Sigmoid colon (tissue), 7 donors: Measurements from ENCODE around the gene MMP2. TPM values are rescaled to one million over a fixed set of nuclear protein-coding genes. Genes with fewer than 3 reads are reported as not detected.

Source experiments
- DNase-seq: peaks from one replicate; pipeline ENCODE4 v3.0.0-alpha.2; 2019
- H3K27ac ChIP-seq, 4 donors: fragments of 200-600 bp; sonication (generic); one replicate each; pipeline ENCODE4 v1.5.1; 2016 to 2019; ENCODE audit warnings: mild to moderate bottlenecking in 1 of 4
- H3K27me3 ChIP-seq, 3 donors: fragments of 200-600 bp; sonication (generic); one replicate each; pipeline ENCODE4 v1.5.1; 2019; ENCODE audit warnings: mild to moderate bottlenecking in 1 of 3
- H3K36me3 ChIP-seq, 4 donors: fragments of 200-600 bp; sonication (generic); one replicate each; pipeline ENCODE4 v1.5.1; 2016 to 2019
- H3K4me1 ChIP-seq, 4 donors: fragments of 200-600 bp; sonication (generic); one replicate each; pipeline ENCODE4 v1.5.1; 2017 to 2019
- H3K4me3 ChIP-seq, 4 donors: fragments of 200-600 bp; sonication (generic); one replicate each; pipeline ENCODE4 v1.5.1; 2017 to 2019; ENCODE audit warnings: mild to moderate bottlenecking in 2 of 4, moderate library complexity in 1 of 4
- H3K9me3 ChIP-seq, 4 donors: fragments of 200-600 bp in 3 of 4; sonication (generic) in 3 of 4; one replicate each; pipeline versions ENCODE4 v1.5.1 to v1.6.1; 2013 to 2019
- EP300 ChIP-seq, 4 donors: sonication (generic); formaldehyde crosslinking; IDR thresholded peaks; one replicate each; pipeline ENCODE4 v1.6.1; 2017; ENCODE audit warnings: antibody characterized with exemption in 4 of 4
- POLR2A ChIP-seq, 2 donors: fragments of 450-650 bp; IDR thresholded peaks; one replicate each; pipeline ENCODE4 v1.6.1; 2016; ENCODE audit warnings: antibody characterized with exemption in 2 of 2, mild to moderate bottlenecking in 2 of 2, moderate library complexity in 2 of 2
- POLR2AphosphoS5 ChIP-seq, 4 donors: sonication (generic); formaldehyde crosslinking; IDR thresholded peaks; one replicate each; pipeline ENCODE4 v1.6.1; 2017; ENCODE audit warnings: antibody characterized with exemption in 4 of 4
- WGBS, 2 donors: extraction: QIAGEN DNeasy Blood & Tissue Kit; methylation state at CpG; one replicate each; pipeline ENCODE4 v1.1.7; 2013; 5-methylcytosine and 5-hydroxymethylcytosine counted together
- intact Hi-C: fragments of 100-400 bp; cut with DNase I; formaldehyde crosslinking; loops from one replicate; pipeline ENCODE4 v1.15.1; 2023
- polyA plus RNA-seq, 3 donors: library from polyadenylated mRNA; stranded (reverse); fragments of 200-250 nt; gene quantifications; one replicate each; pipeline ENCODE4 v1.2.3, GENCODE V29; 2013
- total RNA-seq, 4 donors: library from RNA; depleted of rRNA; stranded (reverse); fragments of >200 nt; gene quantifications; one replicate each; pipeline ENCODE4 v1.1.0, GENCODE V29; 2016
- TF ChIP-seq, protein P1 (sequence below), 4 experiments: fragments of 450-650 bp in 3 of 4; fragments of 200-600 bp in 1 of 4; IDR thresholded peaks; one replicate each; pipeline ENCODE4 v1.5.1; 2016 to 2019; ENCODE audit warnings: antibody characterized with exemption in 4 of 4, mild to moderate bottlenecking in 3 of 4, moderate library complexity in 2 of 4
- donor health status: healthy with polysubstance abuse.
- donor health status: Bipolar disorder and iron deficiency.
- donor health status: healthy.

Gene MMP2
- total and polyA plus RNA-seq, 7 donors, result 7.2 to 280 (median 142) TPM

DNA sequence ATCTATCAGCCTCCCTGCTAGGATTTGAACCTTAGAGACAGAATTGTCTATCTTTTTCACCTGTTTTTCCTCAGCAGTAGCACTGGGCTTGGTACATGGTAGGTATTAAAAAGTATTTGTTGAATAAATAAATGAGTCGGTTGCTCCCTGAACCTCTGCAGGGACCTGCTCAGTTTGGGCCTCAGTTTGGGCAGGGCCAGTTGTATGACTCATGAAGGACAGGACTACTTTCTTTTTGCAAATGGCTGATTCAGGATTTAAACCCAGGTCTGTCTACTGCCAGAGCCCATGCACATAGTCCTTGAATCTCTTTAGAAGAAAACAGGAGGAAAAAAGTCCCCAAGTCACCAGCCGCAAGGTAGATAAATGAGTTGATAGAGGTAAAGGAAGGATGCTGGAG lies 3.1 kb downstream of the MMP2 start:
- TF ChIP-seq, protein P1, sequence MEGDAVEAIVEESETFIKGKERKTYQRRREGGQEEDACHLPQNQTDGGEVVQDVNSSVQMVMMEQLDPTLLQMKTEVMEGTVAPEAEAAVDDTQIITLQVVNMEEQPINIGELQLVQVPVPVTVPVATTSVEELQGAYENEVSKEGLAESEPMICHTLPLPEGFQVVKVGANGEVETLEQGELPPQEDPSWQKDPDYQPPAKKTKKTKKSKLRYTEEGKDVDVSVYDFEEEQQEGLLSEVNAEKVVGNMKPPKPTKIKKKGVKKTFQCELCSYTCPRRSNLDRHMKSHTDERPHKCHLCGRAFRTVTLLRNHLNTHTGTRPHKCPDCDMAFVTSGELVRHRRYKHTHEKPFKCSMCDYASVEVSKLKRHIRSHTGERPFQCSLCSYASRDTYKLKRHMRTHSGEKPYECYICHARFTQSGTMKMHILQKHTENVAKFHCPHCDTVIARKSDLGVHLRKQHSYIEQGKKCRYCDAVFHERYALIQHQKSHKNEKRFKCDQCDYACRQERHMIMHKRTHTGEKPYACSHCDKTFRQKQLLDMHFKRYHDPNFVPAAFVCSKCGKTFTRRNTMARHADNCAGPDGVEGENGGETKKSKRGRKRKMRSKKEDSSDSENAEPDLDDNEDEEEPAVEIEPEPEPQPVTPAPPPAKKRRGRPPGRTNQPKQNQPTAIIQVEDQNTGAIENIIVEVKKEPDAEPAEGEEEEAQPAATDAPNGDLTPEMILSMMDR (IDR thresholded peaks at IDR 0.05), result no peak
- TF ChIP-seq POLR2A (IDR thresholded peaks at IDR 0.05) (no peak), EP300 (IDR thresholded peaks at IDR 0.05) (no peak)
- Histone ChIP-seq H3K4me3 (peak overlapping the region in 1 of 4 donors; percentile 49), H3K4me1 (peaks cover 0 to 26% (median 18%) of the 10 kb centered on the region in 4 donors), H3K36me3 (peaks cover 0 to 25% (median 3%) of the 10 kb centered on the region in 4 donors), H3K9me3 (no peaks in the 10 kb centered on the region), H3K27ac (peak overlapping the region in 2 of 4 donors; percentile 2 to 79), H3K27me3 (peaks cover 2 to 35% (median 22%) of the 10 kb centered on the region in 3 donors)
- no peak for DNase-seq
- WGBS, 2 donors, result 74 to 89% methylated on average over 2 of the region's 2 CpGs
- intact Hi-C loops, result no loop called here

DNA sequence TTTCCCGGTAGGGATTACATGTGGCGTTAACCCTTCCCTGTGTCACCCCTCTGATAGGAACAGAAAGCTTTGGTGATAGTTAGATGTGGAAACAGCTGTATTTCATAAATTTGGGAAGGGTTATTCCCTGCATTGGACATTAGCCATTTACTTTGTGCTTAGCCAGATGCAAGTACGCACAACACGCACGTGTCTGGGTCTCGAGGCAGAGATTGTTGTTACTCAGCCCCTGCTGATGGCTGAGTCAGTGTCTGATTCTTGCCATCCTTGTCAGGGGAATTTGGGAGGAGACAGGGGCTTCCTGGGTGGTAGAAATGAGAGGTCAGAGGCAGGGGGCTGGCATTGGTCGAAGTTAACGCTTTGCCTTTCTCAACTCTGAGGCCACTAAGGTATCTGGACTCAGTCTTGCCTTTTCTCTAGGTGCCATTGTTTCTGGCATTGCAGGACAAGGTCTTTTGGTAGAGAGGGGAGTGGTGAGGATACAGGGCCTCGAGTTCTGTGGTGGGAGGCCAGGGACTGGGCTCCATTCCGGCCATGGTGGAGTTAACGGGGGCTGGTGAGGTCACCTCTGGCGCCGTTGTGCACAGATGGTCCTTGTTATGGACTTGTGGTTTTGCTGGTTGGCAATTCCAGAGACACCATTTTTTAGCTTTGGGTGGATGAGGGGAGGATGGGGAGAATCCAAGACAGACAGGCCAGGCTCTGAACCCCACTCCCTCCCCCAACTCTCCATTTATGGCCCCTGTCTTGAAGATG lies 8.2 kb downstream of the MMP2 start:
- H3K36me3 ChIP-seq, result peaks cover 0 to 48% (median 3%) of the 10 kb centered on the region in 4 donors
- peaks cover 0 to 5% (median 0%) of the 10 kb centered on the region in 3 donors for H3K27me3 ChIP-seq
- TF ChIP-seq EP300 (IDR thresholded peaks at IDR 0.05), result peak in 1 of 4 donors; percentile 22
- TF ChIP-seq, protein P1 (IDR thresholded peaks at IDR 0.05), result no peak
- TF ChIP-seq POLR2AphosphoS5 (IDR thresholded peaks at IDR 0.05), result peak; percentile 41 to 71 (median 50)
- H3K9me3 ChIP-seq, result no peaks in the 10 kb centered on the region
- DNase-seq, result peak; percentile 90
- H3K4me1 ChIP-seq, result peaks cover 0 to 5% (median 0%) of the 10 kb centered on the region in 4 donors
- intact Hi-C loops, result no loop called here
- H3K4me3 ChIP-seq, result no peak overlapping the region
- H3K27ac ChIP-seq, result peak overlapping the region in 3 of 4 donors; percentile 34 to 57 (median 51)
- 74 to 78% methylated on average over 13 of the region's 13 CpGs for WGBS, 2 donors

GRCh38 chr16:55488306-55488705 lies 9.3 kb downstream of the MMP2 start:
- peaks cover 0 to 45% (median 3%) of the 10 kb centered on the region in 4 donors for H3K36me3 ChIP-seq

GRCh38 chr16:55489119-55489955 lies 10.3 kb downstream of the MMP2 start:
- Histone ChIP-seq H3K27me3 (no peaks in the 10 kb centered on the region), H3K36me3 (peaks cover 0 to 37% (median 0%) of the 10 kb centered on the region in 4 donors), H3K4me1 (peaks cover 0 to 8% (median 2%) of the 10 kb centered on the region in 4 donors), H3K9me3 (no peaks in the 10 kb centered on the region), H3K4me3 (no peak overlapping the region), H3K27ac (peak overlapping the region in 1 of 4 donors; percentile 51)
- intact Hi-C loops, result no loop called here
- TF ChIP-seq EP300 (IDR thresholded peaks at IDR 0.05) (no peak), POLR2A (IDR thresholded peaks at IDR 0.05) (no peak), POLR2AphosphoS5 (IDR thresholded peaks at IDR 0.05) (no peak)
- TF ChIP-seq, protein P1 (IDR thresholded peaks at IDR 0.05), result no peak
- peak; percentile 40 for DNase-seq
- 88 to 95% methylated on average over 14 of the region's 14 CpGs for WGBS, 2 donors

More at GRCh38 chr16:55488306-55488705, 9.3 kb downstream of the MMP2 start:
- intact Hi-C loops, result no loop called here
- 90 to 92% methylated on average over 12 of the region's 12 CpGs for WGBS, 2 donors
- H3K9me3 ChIP-seq, result no peaks in the 10 kb centered on the region
- H3K27me3 ChIP-seq, result no peaks in the 10 kb centered on the region
- no peak for DNase-seq
- H3K4me1 ChIP-seq, result peaks cover 0 to 5% (median 0%) of the 10 kb centered on the region in 4 donors
- H3K27ac ChIP-seq, result peak overlapping the region in 2 of 4 donors; percentile 51 to 57
- no peak overlapping the region for H3K4me3 ChIP-seq
- TF ChIP-seq POLR2A (IDR thresholded peaks at IDR 0.05) (no peak), EP300 (IDR thresholded peaks at IDR 0.05) (no peak), POLR2AphosphoS5 (IDR thresholded peaks at IDR 0.05) (no peak)
- TF ChIP-seq, protein P1 (IDR thresholded peaks at IDR 0.05), result no peak
